Transverse colon (tissue), 4 donors: ENCODE results near the gene DNAJC3. TPM values are rescaled to one million over a fixed set of nuclear protein-coding genes. Genes with fewer than 3 reads are reported as not detected.

Experiments
- DNase-seq: peaks from one replicate; pipeline ENCODE4 v3.0.0-alpha.2; 2019
- H3K27ac ChIP-seq, 4 donors: fragments of 200-600 bp; sonication (generic); 2 replicates each; pipeline ENCODE4 v1.5.1; 2016 to 2018; ENCODE audit warnings: inconsistent platforms in 4 of 4
- H3K27me3 ChIP-seq: fragments of 200-600 bp; sonication (generic); 2 replicates; pipeline ENCODE4 v1.5.1; 2017; ENCODE audit warnings: inconsistent platforms
- H3K36me3 ChIP-seq, 4 donors: fragments of 200-600 bp; sonication (generic); 2 replicates each; pipeline ENCODE4 v1.5.1; 2017 to 2019; ENCODE audit warnings: inconsistent platforms in 4 of 4
- H3K4me1 ChIP-seq, 4 donors: fragments of 200-600 bp; sonication (generic); 2 replicates each; pipeline ENCODE4 v1.5.1; 2017 to 2020; ENCODE audit warnings: inconsistent platforms in 4 of 4
- H3K4me3 ChIP-seq, 4 donors: fragments of 200-600 bp; sonication (generic); 1 replicate in 1 of 4; 2 replicates in 3 of 4; pipeline versions ENCODE4 v1.5.1 to v1.6.1; 2017 to 2019; ENCODE audit warnings: inconsistent platforms in 4 of 4
- H3K9me3 ChIP-seq, 2 donors: fragments of 200-600 bp; sonication (generic); 2 replicates each; pipeline ENCODE4 v1.5.1; 2017 to 2019; ENCODE audit warnings: inconsistent platforms in 2 of 2
- EP300 ChIP-seq: sonication (generic); formaldehyde crosslinking; IDR thresholded peaks from one replicate; pipeline ENCODE4 v1.6.1; 2017; ENCODE audit warnings: antibody characterized with exemption, low read depth
- POLR2A ChIP-seq: fragments of 450-650 bp; IDR thresholded peaks from one replicate; pipeline ENCODE4 v1.6.1; 2016; ENCODE audit warnings: antibody characterized with exemption, mild to moderate bottlenecking, moderate library complexity
- POLR2AphosphoS5 ChIP-seq, 3 donors: sonication (generic); formaldehyde crosslinking; IDR thresholded peaks; one replicate each; pipeline ENCODE4 v1.6.1; 2016; ENCODE audit warnings: antibody characterized with exemption in 3 of 3
- WGBS, 2 donors: methylation state at CpG; one replicate each; pipeline ENCODE4 v1.1.5; 2018; ENCODE audit warnings: low coverage in 1 of 2; 5-methylcytosine and 5-hydroxymethylcytosine counted together
- in situ Hi-C, 4 donors: fragments of 200-750 bp; cut with MboI; loops; one replicate each; pipeline versions ENCODE4 v1.15.0 to v1.15.1; 2017; ENCODE audit warnings: low sequenced_read_pairs in 3 of 4, low pct_ligation_motif_present in 1 of 4, low pct_unique_long_range_greater_than_20kb in 1 of 4
- intact Hi-C: fragments of 100-400 bp; cut with DNase I; formaldehyde crosslinking; loops from one replicate; pipeline ENCODE4 v1.15.1; 2023; ENCODE audit warnings: low total_unique reads
- small RNA-seq, 4 donors: library from RNA; depleted of rRNA; stranded (forward); fragments of <200 nt; gene quantifications; one replicate each; pipeline ENCODE3, GENCODE V24; 2016
- total RNA-seq, 4 donors: library from RNA; depleted of rRNA; stranded (reverse); fragments of >200 nt; gene quantifications; one replicate each; pipeline ENCODE4 v1.1.0, GENCODE V29; 2016
- TF ChIP-seq, protein P1 (sequence below), 5 experiments: fragments of 200-600 bp in 3 of 5; fragments of 450-650 bp in 2 of 5; sonication (generic) in 3 of 5; IDR thresholded peaks; 1 replicate in 2 of 5; 2 replicates in 3 of 5; pipeline ENCODE4 v1.5.1; 2016 to 2017; ENCODE audit warnings: antibody characterized with exemption in 5 of 5, inconsistent platforms in 3 of 5, mild to moderate bottlenecking in 2 of 5, moderate library complexity in 1 of 5

DNAJC3 gene
- total RNA-seq, 4 donors from 2014 or later, result 22.8 to 49.7 (median 35.5) TPM

DNA sequence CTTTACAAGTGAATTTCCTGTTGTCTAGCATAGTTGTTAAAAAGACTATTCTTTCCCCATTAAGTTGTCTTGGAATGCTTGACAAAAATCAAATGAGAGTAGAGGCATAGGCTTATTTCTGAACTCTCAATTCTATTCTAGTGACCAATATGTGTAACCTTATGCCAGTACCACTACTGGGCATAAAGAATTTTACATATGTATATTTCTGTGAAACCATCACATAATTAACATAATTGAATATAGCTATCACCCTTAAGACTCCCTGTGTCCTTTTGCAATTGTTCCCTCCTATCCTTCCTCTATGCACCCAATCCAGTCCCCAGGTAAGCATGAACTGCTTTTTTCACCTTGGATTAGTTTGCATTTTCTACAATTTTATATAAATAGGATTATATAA lies 165.0 kb downstream of the DNAJC3 start:
- Histone ChIP-seq H3K27me3 (no peaks in the 10 kb centered on the region), H3K4me3 (no peak overlapping the region), H3K4me1 (no peaks in the 10 kb centered on the region), H3K36me3 (no peaks in the 10 kb centered on the region), H3K9me3 (peaks cover 0 to 6% of the 10 kb centered on the region in 2 donors), H3K27ac (no peak overlapping the region)
- intact Hi-C loops (no loop called here), in situ Hi-C loops (loop anchor here in 2 of 4 donors (25.0 kb wide), 2 partner anchors 230 to 305 kb away; no protein-coding TSS in a partner anchor)
- TF ChIP-seq EP300 (no peak), POLR2AphosphoS5 (IDR thresholded peaks at IDR 0.05) (no peak), POLR2A (no peak)
- TF ChIP-seq, protein P1, sequence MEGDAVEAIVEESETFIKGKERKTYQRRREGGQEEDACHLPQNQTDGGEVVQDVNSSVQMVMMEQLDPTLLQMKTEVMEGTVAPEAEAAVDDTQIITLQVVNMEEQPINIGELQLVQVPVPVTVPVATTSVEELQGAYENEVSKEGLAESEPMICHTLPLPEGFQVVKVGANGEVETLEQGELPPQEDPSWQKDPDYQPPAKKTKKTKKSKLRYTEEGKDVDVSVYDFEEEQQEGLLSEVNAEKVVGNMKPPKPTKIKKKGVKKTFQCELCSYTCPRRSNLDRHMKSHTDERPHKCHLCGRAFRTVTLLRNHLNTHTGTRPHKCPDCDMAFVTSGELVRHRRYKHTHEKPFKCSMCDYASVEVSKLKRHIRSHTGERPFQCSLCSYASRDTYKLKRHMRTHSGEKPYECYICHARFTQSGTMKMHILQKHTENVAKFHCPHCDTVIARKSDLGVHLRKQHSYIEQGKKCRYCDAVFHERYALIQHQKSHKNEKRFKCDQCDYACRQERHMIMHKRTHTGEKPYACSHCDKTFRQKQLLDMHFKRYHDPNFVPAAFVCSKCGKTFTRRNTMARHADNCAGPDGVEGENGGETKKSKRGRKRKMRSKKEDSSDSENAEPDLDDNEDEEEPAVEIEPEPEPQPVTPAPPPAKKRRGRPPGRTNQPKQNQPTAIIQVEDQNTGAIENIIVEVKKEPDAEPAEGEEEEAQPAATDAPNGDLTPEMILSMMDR (IDR thresholded peaks at IDR 0.05), result no peak
- DNase-seq, result no peak

DNA sequence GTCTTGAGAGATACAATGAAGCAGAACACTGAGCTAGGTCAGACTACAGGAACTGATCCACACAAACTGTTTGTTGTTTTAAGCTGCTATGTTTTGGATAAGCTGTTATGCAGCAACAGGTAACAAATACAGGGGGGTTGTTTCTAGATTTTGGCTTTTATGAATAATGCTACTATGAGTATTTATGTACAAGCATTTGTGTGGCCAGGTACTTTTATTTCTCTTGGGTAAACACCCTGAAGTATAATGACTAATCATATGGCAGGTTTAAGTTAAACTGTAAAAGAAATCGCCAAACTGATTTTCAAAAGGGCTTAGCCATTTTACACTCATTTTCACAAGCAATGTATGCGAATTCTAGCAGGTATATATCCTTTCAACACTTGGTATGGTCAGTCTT lies 166.0 kb downstream of the DNAJC3 start:
- in situ Hi-C loops (loop anchor here in 2 of 4 donors (25.0 kb wide), 2 partner anchors 231 to 306 kb away; no protein-coding TSS in a partner anchor), intact Hi-C loops (no loop called here)
- 83 to 85% methylated on average over 2 of the region's 2 CpGs for WGBS, 2 donors
- Histone ChIP-seq H3K27ac (no peak overlapping the region), H3K9me3 (peaks cover 0 to 2% of the 10 kb centered on the region in 2 donors), H3K4me3 (no peak overlapping the region), H3K27me3 (no peaks in the 10 kb centered on the region), H3K4me1 (no peaks in the 10 kb centered on the region), H3K36me3 (no peaks in the 10 kb centered on the region)
- TF ChIP-seq POLR2AphosphoS5 (IDR thresholded peaks at IDR 0.05) (no peak), EP300 (no peak), POLR2A (no peak)
- TF ChIP-seq, protein P1 (IDR thresholded peaks at IDR 0.05), result no peak
- no peak for DNase-seq

Small RNAs within 50 kb of the gene (small RNA-seq; reads per million reads assigned to genes)
- gene HMGN1P24, result 0 reads per million in 4 donors

Other genes starting within 250 kb of the DNAJC3 start
- not detected for gene CLDN10, start 124.4 kb upstream of the DNAJC3 start, total RNA-seq
- gene DZIP1, start 32.4 kb upstream of the DNAJC3 start, total RNA-seq, result 10 to 100 TPM in 1 of 4 donors, 1 to 10 TPM in 3; 6.4 to 15.3 (median 8.1) TPM